Ramos (cell line): Measurements from ENCODE around the gene TSHZ2.

Experiments
- in situ Hi-C: fragments of 300-500 bp; cut with MboI; formaldehyde crosslinking; loops from one replicate; pipeline ENCODE4 v1.14.3; 2022; ENCODE audit warnings: low sequenced_read_pairs; ENCODE audit not compliant: unreplicated experiment

TSHZ2 gene

GRCh38 chr20:53260591-53260990 lies 288.4 kb downstream of the TSHZ2 start:
- in situ Hi-C loops, result no loop called here

GRCh38 chr20:53262365-53262764 lies 290.2 kb downstream of the TSHZ2 start:
- in situ Hi-C loops, result no loop called here

- in situ Hi-C loops, result no loop called here
Measured at GRCh38 chr20:53263554-53264438, 291.6 kb downstream of the TSHZ2 start.

GRCh38 chr20:53264604-53265003 lies 292.4 kb downstream of the TSHZ2 start:
- in situ Hi-C loops, result no loop called here

DNA sequence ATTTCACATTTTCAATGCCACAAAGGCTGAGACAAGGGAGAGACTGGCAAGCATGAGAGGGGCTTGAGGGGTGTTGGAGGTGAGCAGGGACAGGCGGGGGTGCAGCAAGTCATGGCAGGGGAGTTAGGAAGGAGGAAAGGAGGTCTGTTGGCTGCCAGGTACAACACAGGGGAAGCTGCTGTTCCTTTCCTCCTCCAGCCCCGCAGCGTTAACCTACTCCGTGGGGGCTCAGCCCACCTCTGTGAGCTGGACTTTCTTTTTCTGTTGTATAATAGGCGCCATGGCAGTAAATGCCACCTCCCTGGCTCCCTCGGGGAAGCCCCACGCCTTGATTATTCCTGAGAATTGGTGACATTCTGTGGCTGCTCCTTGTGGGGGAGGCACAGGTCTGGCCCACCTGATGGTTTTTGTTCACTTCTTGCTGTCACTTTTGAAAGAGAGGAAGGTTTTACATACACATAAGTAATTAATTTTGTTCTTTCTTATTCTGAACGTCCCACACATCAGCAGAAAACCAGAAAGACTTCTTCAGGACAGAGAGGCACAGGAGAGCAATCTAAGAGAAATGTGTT lies 293.2 kb downstream of the TSHZ2 start:
- in situ Hi-C loops, result no loop called here

DNA sequence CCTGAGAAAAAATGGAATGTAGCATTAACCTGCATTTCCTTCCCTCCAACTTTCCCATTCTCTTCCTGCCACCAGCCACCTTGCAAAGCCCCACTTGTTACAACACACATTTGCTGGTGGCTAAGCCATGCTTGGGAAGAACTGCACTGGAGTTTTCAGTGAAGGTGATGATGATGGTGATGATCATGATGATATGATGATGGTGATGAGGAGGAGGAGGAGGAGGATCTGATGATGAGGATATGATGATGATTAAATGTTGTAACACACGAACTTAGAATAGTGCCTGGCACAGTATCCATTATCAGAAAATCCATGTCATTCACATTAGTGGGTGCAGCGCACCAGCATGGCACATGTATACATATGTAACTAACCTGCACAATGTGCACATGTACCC lies 297.2 kb downstream of the TSHZ2 start:
- in situ Hi-C loops, result no loop called here

DNA sequence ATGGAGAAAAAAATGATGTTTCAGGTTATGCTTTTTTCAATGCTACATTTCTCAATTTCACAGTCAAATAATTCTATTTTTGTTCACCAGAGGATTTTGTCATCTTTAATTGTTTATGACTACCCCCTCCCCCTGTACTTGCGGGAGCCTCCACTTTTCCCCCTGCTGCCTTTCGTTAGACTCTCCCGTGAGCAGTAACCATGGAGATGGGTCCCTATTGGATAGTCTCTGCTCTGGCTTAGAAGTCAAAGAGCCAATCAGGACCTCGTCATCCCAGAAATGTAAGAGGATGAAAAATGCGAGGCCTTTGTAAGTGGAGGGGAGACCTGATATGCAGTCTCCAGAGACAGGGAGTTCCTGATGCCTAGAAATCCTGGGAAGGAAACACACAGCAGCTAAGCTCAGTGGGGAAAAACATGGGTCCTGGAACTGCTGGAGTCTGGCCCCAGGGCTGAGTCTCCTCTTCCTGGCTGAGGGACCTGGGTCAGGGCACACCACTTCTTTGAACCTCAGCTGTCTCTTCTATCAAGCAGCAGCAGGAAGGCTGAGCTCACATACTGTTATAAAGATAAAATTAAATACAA lies 298.7 kb downstream of the TSHZ2 start:
- in situ Hi-C loops, result no loop called here

DNA sequence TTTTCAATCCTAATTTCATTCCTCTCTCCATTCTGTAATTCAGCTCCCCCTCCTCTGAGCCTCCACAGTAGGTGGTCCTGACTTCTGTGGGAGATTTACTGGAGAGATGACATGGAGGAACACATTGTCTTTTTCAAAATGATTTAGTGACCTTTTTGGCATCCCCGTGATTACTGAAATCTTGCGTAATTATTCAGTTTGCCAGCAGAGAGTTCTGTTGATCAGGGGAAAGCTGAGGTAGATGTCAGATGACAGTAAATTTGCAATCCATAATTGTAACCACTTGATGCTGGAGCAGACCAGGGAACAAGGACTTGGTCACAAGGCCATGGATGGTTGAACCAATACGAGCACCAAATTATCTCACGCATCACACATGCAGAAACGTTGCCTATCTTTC lies 302.2 kb downstream of the TSHZ2 start:
- in situ Hi-C loops, result no loop called here

DNA sequence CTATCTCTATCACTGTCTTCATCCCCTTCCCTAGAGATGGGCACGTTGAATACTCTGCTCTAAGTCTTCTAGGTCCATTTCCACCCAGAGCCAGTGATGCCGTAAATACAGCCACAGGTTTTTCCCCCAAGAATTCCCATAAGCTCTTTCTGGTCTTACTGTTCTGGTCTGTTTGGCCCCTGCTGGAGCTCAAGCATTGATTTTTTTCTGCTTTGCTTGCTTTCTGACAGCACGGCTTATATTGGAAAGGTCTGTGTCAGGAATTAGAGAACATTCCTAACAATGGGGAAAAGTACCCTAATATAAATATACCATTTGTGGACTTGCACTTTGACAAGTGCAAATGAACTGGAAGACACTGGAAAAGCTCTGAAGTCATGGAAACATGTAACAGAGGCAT lies 302.6 kb downstream of the TSHZ2 start:
- in situ Hi-C loops, result no loop called here

- in situ Hi-C loops, result no loop called here
Measured at GRCh38 chr20:53276143-53276542, 304.0 kb downstream of the TSHZ2 start.

DNA sequence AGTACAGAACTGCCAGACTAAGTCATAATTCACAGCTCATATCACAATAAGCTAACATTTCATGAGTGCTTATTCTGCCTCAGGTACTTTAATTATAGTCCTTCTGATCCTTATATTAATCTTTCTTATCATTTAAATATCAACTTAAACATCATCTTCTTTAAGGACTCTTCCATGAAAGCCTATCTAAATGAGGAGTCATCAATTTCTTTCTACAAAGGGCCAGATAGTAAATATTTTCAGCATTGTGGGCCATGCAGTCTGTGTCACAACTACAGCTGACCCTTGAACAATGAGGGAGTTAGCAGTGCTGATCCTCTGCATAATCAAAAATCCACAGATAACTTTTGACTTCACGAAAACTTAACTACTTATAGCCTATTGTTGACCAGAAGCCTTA lies 306.4 kb downstream of the TSHZ2 start:
- in situ Hi-C loops, result no loop called here

- in situ Hi-C loops, result no loop called here
Measured at GRCh38 chr20:53279735-53280134, 307.6 kb downstream of the TSHZ2 start.

GRCh38 chr20:53281557-53282117 lies 309.5 kb downstream of the TSHZ2 start:
- in situ Hi-C loops, result no loop called here

GRCh38 chr20:53282217-53282955 lies 310.2 kb downstream of the TSHZ2 start:
- in situ Hi-C loops, result no loop called here

- in situ Hi-C loops, result no loop called here
Measured at GRCh38 chr20:53283011-53283410, 310.9 kb downstream of the TSHZ2 start.

DNA sequence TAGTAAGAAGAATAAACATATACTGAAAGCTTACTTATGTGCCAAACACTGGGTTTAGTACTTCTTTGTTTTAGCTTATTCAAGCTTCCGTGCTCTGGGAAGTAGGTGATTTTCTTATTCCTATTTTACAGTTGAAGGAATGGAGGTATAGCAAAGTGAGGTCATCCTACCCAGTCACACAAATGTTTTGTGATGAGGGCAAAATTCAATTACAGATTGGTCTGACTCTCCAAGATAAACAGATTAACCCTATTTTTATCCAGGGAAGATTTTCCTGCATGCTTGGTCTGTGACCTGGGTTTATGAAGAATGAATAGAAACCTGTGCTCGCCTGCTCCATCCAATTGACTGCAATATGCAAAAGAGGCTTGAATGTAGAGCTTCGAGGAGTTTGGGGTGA lies 311.4 kb downstream of the TSHZ2 start:
- in situ Hi-C loops, result no loop called here

DNA sequence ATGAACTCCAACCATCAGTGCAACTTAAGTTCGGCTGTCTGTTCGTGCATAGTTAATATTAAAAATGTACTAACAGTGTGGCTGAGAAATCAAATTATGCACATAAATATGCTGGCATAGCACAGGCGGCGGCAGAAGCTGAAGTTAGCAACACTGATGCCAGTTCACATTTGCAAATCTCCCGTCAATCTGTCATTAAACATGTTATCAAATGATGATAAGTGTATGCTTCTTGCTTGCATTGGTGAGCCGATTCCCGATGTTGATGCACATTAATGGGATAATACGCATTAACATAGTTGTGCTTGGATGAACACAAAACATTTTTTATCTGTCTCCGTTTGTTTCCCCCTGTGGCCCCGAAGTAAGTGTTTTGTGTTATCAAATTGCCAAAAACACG lies 312.1 kb downstream of the TSHZ2 start:
- in situ Hi-C loops, result no loop called here

- in situ Hi-C loops, result no loop called here
Measured at GRCh38 chr20:53284696-53285095, 312.5 kb downstream of the TSHZ2 start.

- in situ Hi-C loops, result no loop called here
Measured at GRCh38 chr20:53287357-53288042, 315.3 kb downstream of the TSHZ2 start.

DNA sequence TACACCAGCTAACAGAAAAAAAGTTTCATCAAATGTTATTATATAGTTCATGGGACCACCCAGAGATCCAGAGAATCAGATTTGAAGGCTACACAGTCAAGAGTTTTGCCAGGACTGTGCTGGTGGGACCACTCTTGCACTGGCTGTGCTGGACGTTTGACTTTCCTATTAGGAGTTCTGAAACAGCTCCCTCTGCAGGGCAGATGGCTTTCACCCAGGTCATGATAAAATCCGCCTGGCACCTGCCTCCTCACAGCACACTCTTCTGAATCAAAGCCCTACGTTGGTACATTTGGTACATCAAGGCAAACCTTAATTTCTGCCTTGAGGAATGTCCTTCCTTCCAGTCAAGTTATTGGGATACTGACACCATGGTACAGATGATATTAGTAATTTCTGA lies 319.4 kb downstream of the TSHZ2 start:
- in situ Hi-C loops, result no loop called here
